ENCODE results near the gene DPT.

DPT gene

DNA sequence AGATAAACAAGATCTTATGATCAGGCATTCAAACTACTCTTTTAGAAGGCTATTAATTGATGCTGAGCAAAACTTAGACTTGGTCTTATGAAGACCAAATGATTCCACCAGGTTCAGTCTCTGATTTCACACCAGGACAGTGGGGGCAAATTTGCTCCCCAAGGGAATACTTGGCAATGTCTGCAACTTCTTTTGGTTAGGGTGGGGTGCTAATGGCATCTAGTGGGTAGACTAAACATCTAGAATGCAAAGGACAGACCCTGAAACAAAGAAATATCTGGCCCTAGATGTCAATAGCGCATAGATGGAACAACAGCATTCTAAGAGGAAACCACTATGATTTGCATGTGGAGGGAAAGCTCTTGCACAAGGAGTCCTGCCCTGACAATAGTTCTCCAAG, 30.6 kb downstream of the DPT start:
- no peak for DNase-seq (ENCODE audit: low spot score)

DNA sequence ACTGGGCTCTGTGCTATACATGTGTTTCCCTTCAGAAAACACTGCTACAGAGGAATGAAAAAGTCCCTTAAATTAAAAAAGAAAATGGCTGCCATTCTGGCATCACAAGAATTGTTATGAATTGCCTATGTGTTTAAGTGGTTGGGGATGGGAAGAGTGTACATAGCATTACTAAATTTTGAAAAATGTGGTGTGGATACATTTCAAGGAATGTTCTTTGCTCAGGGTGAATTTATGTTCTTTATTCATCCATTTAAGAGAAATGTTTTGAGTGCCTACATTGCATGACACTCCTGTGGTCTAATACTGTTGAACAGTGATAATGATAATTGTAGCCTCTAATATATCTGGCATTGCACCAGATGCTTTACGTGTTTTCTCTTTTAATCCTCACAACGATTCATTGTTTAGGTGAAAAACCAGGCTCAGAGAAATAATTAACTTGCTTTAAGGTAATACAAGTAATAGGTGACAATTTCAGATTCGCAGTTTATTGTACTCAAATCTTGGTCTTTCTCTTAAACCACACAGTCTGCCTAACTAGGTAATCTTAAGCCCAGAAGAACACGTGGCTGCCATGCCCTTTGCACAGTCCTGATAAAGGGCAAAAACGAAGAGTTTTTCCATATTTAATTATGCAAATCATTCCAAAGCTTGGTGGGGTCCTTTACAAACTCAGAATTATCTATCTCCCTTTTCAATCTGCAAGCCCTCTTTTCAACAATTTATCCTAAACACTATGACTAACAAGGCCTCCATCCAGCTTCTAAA, 31.5 kb downstream of the DPT start:
- DNase-seq (ENCODE audit: low spot score) = no peak

DNA sequence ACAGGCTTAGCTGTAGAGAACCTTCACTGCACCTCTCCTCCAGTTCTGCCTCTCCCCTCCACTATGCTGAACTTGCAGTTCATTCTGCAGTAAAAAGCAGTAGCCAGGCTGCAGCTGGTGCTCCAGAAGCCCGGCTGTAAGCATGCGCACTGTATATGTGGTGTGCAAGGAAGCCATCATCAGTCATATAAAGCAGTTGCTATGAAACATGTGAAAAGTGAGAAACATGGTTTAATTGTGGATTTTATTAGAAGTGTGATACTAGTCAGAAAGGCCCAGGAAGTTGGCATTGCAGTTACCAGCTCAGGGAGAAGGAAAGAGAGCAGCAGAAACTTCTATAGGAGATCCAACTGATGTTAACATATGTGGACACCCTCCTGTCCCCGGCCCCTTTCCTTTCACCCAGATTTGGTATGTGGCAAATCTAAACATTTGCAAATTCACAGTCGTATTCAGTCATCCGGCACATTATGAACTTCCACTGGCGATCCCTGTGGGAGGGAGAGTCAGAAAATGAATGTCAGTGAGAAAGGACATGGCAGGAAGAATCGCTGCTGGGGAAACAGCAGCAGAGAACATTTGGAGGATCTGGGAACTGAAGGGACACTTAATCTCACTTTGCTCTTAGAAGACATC, 32.8 kb downstream of the DPT start:
- no peak for DNase-seq (ENCODE audit: low spot score)

DNA sequence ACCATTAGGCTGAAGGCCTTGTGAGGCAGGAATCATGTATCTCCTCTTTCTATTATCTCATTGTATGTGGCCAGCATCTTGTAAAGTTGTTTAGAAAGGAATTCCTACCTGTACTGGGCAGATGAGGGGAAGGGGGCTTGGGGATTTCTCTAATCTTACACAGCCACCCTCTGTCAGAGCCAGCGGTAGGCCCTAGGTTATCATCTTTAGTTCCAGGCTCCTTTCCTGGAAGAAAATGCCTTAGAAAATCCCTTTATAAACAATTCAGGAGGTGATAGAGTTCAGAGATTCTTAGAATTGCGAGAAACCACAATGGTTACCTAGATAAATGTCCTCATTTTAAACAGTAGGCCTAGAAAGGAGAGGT, 35.2 kb downstream of the DPT start:
- no peak for DNase-seq (ENCODE audit: low spot score)

- DNase-seq (ENCODE audit: low spot score) = no peak
Measured at GRCh38 chr1:168693197-168693871, 35.7 kb downstream of the DPT start.

DNA sequence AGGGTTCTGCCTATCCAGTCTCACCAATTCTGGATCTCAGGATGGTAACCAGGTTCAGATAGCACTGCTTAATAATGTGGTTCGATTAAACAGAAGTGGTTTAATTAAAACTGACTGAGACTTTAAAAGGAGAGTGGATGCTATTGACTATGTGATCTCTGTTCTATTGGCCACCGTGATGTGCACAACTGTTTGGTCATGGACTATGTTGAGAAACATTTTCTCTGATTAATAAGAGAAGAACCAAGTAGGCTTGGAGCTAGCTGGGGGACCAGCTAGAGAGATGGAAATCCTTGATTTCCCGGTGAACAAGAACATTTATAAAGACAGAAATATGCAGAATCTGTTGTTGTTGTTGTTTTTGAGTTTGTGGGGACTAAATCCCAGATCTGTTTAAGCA, 36.5 kb downstream of the DPT start:
- DNase-seq (ENCODE audit: low spot score) = no peak

DNA sequence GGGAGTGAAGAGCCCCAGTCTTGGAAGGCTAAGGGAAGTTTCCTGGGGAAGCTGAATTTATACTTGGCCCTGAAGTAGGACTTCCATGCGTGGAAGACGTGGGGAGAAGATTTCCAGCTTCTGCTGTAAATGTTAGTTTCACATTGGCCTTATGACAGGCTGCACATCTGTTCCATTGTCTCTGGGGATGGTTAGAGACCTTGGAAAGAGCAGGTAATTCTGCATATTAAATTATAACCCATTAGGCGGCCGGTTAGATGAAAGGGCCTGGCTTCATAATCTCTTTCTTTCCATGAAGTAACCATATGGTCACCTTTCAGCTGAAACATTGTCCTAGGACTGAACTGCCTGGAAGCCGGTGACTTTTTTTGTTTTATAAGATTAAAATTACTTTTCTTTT, 37.5 kb downstream of the DPT start:
- no peak for DNase-seq (ENCODE audit: low spot score)

DNA sequence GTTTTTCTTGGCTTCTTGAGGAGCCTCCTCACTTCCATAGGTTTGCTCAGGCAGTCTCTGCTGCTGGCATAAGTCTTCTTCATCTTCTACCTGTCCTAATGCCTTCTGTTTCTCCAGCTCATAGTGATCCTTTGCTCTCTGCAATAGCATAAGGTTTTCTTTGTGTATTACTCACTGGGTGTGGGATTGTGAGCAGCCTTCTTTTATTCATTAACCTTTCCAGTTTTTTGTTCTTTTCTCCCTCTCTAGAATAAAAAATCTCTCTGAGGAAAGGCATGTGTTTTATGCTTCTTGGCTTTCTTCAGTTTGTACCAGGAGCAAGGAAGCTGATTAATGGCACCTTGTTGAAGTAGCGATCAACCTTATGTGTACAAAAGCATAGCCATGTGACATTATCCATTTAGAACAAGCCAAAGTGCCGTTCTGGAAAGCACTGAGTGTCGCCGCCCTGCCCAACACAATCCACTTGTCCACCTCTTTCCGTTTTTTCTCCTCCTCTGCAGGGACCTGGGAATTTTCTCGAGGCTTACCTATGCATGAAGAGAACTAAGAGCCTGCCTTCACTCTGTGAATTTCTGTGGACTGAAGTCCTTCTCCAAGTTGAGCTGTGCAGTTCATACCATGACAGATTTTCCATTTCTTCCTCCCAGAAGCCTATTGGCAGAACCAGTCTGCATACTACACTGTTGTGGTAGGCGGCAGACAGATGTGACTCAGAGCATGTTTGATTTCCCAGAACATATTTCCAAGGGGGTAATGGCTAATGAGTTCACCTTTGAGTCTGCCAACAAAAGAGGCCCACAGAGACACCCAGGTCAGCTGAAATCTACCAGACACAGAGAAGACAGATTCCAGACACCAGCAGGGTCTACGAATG, 39.0 kb downstream of the DPT start:
- DNase-seq (ENCODE audit: low spot score) = no peak

- DNase-seq (ENCODE audit: low spot score) = no peak
Measured at GRCh38 chr1:168689327-168689657, 39.7 kb downstream of the DPT start.

GRCh38 chr1:168688644-168689326, 40.2 kb downstream of the DPT start:
- no peak for DNase-seq (ENCODE audit: low spot score)

DNA sequence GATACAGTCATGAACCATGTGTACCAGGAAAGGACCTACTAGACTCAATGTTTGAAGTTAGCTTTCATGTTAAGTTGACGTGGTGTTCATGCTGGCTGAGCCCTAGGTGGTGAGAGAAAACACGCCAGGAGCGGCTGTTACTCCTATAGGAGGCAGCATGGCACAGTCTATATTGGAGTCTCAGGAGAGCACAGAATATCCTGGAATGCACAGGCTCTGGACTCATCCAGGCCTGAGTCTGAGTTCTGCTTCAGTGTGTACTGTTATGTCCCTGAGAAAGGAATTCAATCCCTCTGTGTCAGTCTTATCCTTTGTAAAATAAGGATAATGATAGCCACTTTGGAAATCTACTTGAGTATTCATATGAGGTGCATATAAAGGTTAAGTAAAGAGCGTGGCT, 41.2 kb downstream of the DPT start:
- no peak for DNase-seq (ENCODE audit: low spot score)

GRCh38 chr1:168686666-168687065, 42.3 kb downstream of the DPT start:
- no peak for DNase-seq (ENCODE audit: low spot score)

- no peak for DNase-seq (ENCODE audit: low spot score)
Measured at GRCh38 chr1:168683871-168684270, 45.1 kb downstream of the DPT start.

- DNase-seq (ENCODE audit: low spot score) = no peak
Measured at GRCh38 chr1:168676861-168677260, 52.1 kb downstream of the DPT start.

DNA sequence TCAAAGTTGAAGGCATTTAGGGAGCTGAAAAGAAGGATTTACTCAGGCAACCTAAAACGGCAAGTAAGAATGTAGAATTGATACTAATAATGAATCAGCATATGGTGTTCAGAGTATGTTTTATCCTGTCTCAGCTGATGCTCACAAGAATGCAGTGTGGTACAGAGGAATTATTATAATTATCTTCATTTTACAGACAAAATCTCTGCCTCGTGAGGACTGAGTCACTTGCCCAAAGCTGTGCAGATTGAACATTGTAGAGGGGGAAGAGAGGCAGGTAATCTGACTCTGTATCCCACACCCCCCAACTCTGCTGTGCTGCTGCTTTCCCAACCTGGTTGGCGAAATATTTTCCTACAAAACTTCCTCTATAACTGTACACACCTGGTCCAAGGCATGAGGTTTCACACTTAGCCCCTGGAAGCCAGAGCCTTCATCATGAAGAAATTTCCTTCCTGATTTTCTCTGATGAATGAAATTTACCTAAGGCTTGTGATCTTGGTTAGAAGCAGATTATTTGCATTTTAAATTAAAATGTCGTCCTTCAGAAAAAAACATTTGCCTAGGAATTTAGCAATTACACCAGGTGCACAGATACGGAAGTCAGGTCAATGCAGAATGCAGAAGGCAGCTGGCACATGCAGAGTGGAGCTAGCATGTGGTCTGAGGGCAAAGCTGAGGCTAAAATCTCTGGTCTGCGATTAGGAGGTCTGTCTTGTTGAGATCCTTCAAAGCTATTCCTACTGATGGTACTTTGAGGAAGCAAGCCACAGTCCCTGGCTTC, 52.8 kb downstream of the DPT start:
- DNase-seq (ENCODE audit: low spot score) = no peak

- no peak for DNase-seq (ENCODE audit: low spot score)
Measured at GRCh38 chr1:168673974-168674683, 54.9 kb downstream of the DPT start.

DNA sequence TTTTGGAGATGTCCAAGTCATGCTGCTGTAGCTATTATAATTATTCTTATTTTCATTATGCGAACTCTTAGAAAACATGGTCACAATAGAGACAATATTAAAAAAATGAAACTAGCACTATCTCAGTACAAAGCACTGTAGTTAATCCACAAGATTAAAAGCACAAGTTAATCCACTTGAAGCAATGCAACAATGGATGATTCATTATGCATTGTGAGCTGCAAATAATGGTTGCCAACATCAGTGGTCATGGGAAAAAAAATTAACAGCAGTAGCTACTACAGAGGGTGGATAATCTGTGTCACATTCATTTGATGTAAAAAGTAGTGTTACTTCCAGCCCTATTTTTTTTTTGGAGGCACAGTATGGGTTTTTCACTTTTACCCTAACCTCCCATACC, 56.7 kb downstream of the DPT start:
- DNase-seq (ENCODE audit: low spot score) = no peak

GRCh38 chr1:168671782-168672181, 57.2 kb downstream of the DPT start:
- no peak for DNase-seq (ENCODE audit: low spot score)

GRCh38 chr1:168665975-168666374, 63.0 kb downstream of the DPT start:
- no peak for DNase-seq (ENCODE audit: low spot score)

DNA sequence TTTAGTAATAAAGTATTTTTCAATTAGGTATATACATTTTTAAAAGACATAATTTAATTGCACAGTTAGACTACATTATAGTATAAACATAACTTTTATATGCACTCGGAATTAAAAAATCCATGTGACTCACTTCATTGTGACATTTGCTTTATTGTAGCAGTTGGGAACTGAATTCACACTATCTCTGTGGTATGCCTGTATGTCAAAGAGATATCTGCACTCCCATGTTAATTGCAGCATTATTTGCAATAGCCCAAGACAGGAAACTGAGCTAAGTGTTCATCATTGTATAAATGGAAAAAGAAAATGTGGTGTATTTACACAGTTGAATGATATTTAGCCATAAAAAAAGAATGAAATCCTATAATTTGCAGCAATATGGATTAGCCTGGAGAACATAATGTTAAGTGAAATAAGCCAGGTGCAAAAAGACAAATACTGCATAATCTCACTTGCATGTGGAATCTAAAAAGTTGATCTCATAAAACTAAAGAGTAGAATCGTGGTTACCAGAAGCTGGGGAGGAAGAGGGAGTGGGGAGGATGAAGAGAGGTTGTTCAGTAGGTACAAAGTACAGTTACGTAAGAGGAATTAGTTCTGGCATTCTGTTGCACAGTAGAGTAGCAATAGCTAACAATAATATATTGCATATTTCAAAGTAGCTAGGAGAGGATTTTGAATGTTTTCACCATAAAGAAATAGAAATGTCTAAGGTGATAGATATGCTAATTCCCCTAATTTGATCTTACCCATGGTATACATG, 64.8 kb downstream of the DPT start:
- DNase-seq (ENCODE audit: low spot score) = peak; percentile 8
